Tibial nerve (tissue), 4 donors: ENCODE results near the gene MUC20.
"Not testable (repeated sequence)": the region's sequence is repeated elsewhere in the genome, so short reads cannot be mapped to it uniquely, and the experiment has no call there.

ENCODE experiments used
- CTCF ChIP-seq, 5 experiments: fragments of 200-600 bp in 3 of 5; fragments of 450-650 bp in 2 of 5; sonication (generic) in 3 of 5; IDR thresholded peaks; one replicate each; pipeline ENCODE4 v1.5.1; 2016 to 2019; ENCODE audit warnings: antibody characterized with exemption in 5 of 5, mild to moderate bottlenecking in 3 of 5, moderate library complexity in 2 of 5
- EP300 ChIP-seq, 2 donors: sonication (generic); formaldehyde crosslinking; IDR thresholded peaks; one replicate each; pipeline ENCODE4 v1.6.1; 2017; ENCODE audit warnings: antibody characterized with exemption in 2 of 2, mild to moderate bottlenecking in 1 of 2
- POLR2A ChIP-seq, 2 donors: fragments of 450-650 bp; IDR thresholded peaks; one replicate each; pipeline ENCODE4 v1.6.1; 2017; ENCODE audit warnings: antibody characterized with exemption in 2 of 2, mild to moderate bottlenecking in 2 of 2, moderate library complexity in 2 of 2

- TF ChIP-seq CTCF, EP300, POLR2A (IDR thresholded peaks at IDR 0.05): not testable (repeated sequence)
Observed at GRCh38 chr3:195688471-195689183, 32.2 kb upstream of the MUC20 start.
